Breast epithelium (tissue), 3 donors: ENCODE results near the gene P2RX3.

Experiments used
- CTCF ChIP-seq, 3 donors: fragments of 450-650 bp; IDR thresholded peaks; one replicate each; pipeline ENCODE4 v1.5.1; 2016 to 2017; ENCODE audit warnings: antibody characterized with exemption in 3 of 3, mild to moderate bottlenecking in 3 of 3, moderate library complexity in 3 of 3
- POLR2A ChIP-seq: fragments of 450-650 bp; IDR thresholded peaks from one replicate; pipeline ENCODE4 v1.6.1; 2016; ENCODE audit warnings: antibody characterized with exemption, mild to moderate bottlenecking, moderate library complexity

- TF ChIP-seq CTCF (IDR thresholded peaks at IDR 0.05) (no peak), POLR2A (no peak)
Observed at GRCh38 chr11:57408771-57409170, 70.6 kb downstream of the P2RX3 start.
